Mesendoderm (in vitro differentiated cells): ENCODE results near the gene GPR150.
"Not testable (repeated sequence)": the region's sequence is repeated elsewhere in the genome, so short reads cannot be mapped to it uniquely, and the experiment has no call there.

ENCODE experiments used
- DNase-seq: peaks from one replicate; pipeline ENCODE4 v3.0.0; 2013
- H2AK5ac ChIP-seq: 2 replicates; pipeline ENCODE4 v1.6.1; 2013; ENCODE audit warnings: low read length, inconsistent platforms
- H2BK120ac ChIP-seq: 2 replicates; pipeline ENCODE4 v1.6.1; 2013; ENCODE audit warnings: low read depth, mild to moderate bottlenecking, low read length, moderate library complexity, mixed read lengths
- H2BK15ac ChIP-seq: replicated peaks from 2 replicates; pipeline ENCODE4 v1.6.1; 2013; ENCODE audit warnings: low read depth, mild to moderate bottlenecking, moderate library complexity
- H2BK5ac ChIP-seq: 2 replicates; pipeline ENCODE4 v1.6.1; 2013; ENCODE audit warnings: low read length, inconsistent platforms
- H3K18ac ChIP-seq: 2 replicates; pipeline ENCODE4 v1.6.1; 2013; ENCODE audit warnings: mild to moderate bottlenecking, low read length, mixed read lengths
- H3K23ac ChIP-seq: one replicate; pipeline ENCODE4 v1.6.1; 2013; ENCODE audit warnings: low read length
- H3K27ac ChIP-seq: 2 replicates; pipeline ENCODE4 v1.5.1; 2013; ENCODE audit warnings: low read depth, mild to moderate bottlenecking, inconsistent platforms, low read length, moderate library complexity
- H3K27me3 ChIP-seq: 2 replicates; pipeline ENCODE4 v1.6.1; 2013; ENCODE audit warnings: low read length, control low read depth, mild to moderate bottlenecking, inconsistent platforms; ENCODE audit not compliant: insufficient read depth, poor library complexity
- H3K36me3 ChIP-seq: 2 replicates; pipeline ENCODE4 v1.6.1; 2013; ENCODE audit warnings: low read length, inconsistent platforms; ENCODE audit not compliant: control insufficient read depth, insufficient read depth
- H3K4ac ChIP-seq: one replicate; pipeline ENCODE4 v1.6.1; 2013; ENCODE audit warnings: low read depth, mild to moderate bottlenecking, low read length, moderate library complexity
- H3K4me1 ChIP-seq: 2 replicates; pipeline ENCODE4 v1.6.1; 2013; ENCODE audit warnings: low read depth, low read length, inconsistent platforms; ENCODE audit not compliant: control insufficient read depth
- H3K4me2 ChIP-seq: 2 replicates; pipeline ENCODE4 v1.6.1; 2013; ENCODE audit warnings: low read length
- H3K4me3 ChIP-seq: 2 replicates; pipeline ENCODE4 v1.5.1; 2013; ENCODE audit warnings: mild to moderate bottlenecking, low read length
- H3K56ac ChIP-seq: one replicate; pipeline ENCODE4 v1.6.1; 2013; ENCODE audit warnings: low read length
- H3K79me1 ChIP-seq: 2 replicates; pipeline ENCODE4 v1.6.1; 2013; ENCODE audit warnings: low read length, inconsistent platforms
- H3K79me2 ChIP-seq: 2 replicates; pipeline ENCODE4 v1.6.1; 2013; ENCODE audit warnings: mild to moderate bottlenecking, low read length; ENCODE audit not compliant: control insufficient read depth, insufficient read depth
- H3K9ac ChIP-seq: 2 replicates; pipeline ENCODE4 v1.6.1; 2013; ENCODE audit warnings: low read length, inconsistent platforms
- H4K5ac ChIP-seq: one replicate; pipeline ENCODE4 v1.6.1; 2013; ENCODE audit warnings: low read length
- H4K8ac ChIP-seq: one replicate; pipeline ENCODE4 v1.6.1; 2013; ENCODE audit warnings: low read depth, mild to moderate bottlenecking, control low read depth, low read length, moderate library complexity
- WGBS: extraction: QIAGEN DNeasy Blood & Tissue Kit; methylation state at CpG from one replicate; pipeline ENCODE4 v1.1.7; 2013; ENCODE audit warnings: low lambda C conversion rate, missing lambda C conversion rate; ENCODE audit not compliant: insufficient coverage; ENCODE audit errors: extremely low coverage; 5-methylcytosine and 5-hydroxymethylcytosine counted together

The GPR150 gene

GRCh38 chr5:95638632-95639031 is 18.7 kb downstream of the GPR150 start:
- H2BK5ac ChIP-seq = no peak overlapping the region
- no peak overlapping the region for H2BK120ac ChIP-seq
- H3K56ac ChIP-seq = no peak overlapping the region
- H3K4me1 ChIP-seq = no peaks in the 10 kb centered on the region
- no peak overlapping the region for H3K27ac ChIP-seq
- no peak overlapping the region for H4K5ac ChIP-seq
- no peaks in the 10 kb centered on the region for H3K79me2 ChIP-seq
- no peaks in the 10 kb centered on the region for H3K36me3 ChIP-seq
- no peak overlapping the region for H2AK5ac ChIP-seq
- no peaks in the 10 kb centered on the region for H3K27me3 ChIP-seq
- H4K8ac ChIP-seq = no peak overlapping the region
- H2BK15ac ChIP-seq = no peak overlapping the region
- no peak overlapping the region for H3K4ac ChIP-seq
- no peak overlapping the region for H3K4me3 ChIP-seq
- H3K9ac ChIP-seq = no peak overlapping the region
- no peak overlapping the region for H3K23ac ChIP-seq
- H3K18ac ChIP-seq = no peak overlapping the region
- WGBS = no CpG with 5 or more reads among the region's 3 CpGs
- no peaks in the 10 kb centered on the region for H3K79me1 ChIP-seq
- DNase-seq = no peak
- H3K4me2 ChIP-seq = no peak overlapping the region

- H3K4me2 ChIP-seq = no peak overlapping the region
- no peaks in the 10 kb centered on the region for H3K36me3 ChIP-seq
- H2BK15ac ChIP-seq = no peak overlapping the region
- no peak for DNase-seq
- H3K27me3 ChIP-seq = no peaks in the 10 kb centered on the region
- H3K18ac ChIP-seq = no peak overlapping the region
- H3K79me2 ChIP-seq = no peaks in the 10 kb centered on the region
- H2AK5ac ChIP-seq = no peak overlapping the region
- H3K4me1 ChIP-seq = no peaks in the 10 kb centered on the region
- no peak overlapping the region for H2BK120ac ChIP-seq
- no CpG with 5 or more reads among the region's 5 CpGs for WGBS
- no peak overlapping the region for H3K27ac ChIP-seq
- H3K9ac ChIP-seq = no peak overlapping the region
- no peak overlapping the region for H3K56ac ChIP-seq
- H3K4me3 ChIP-seq = no peak overlapping the region
- no peak overlapping the region for H4K8ac ChIP-seq
- no peaks in the 10 kb centered on the region for H3K79me1 ChIP-seq
- no peak overlapping the region for H4K5ac ChIP-seq
- no peak overlapping the region for H3K23ac ChIP-seq
- no peak overlapping the region for H3K4ac ChIP-seq
- no peak overlapping the region for H2BK5ac ChIP-seq
Measured at GRCh38 chr5:95641741-95642220, 21.9 kb downstream of the GPR150 start.

GRCh38 chr5:95643152-95643551 is 23.3 kb downstream of the GPR150 start:
- Histone ChIP-seq H3K9ac (no peak overlapping the region), H3K18ac (no peak overlapping the region), H3K27ac (no peak overlapping the region), H3K4ac (no peak overlapping the region), H4K8ac (no peak overlapping the region), H3K79me1 (no peaks in the 10 kb centered on the region), H2BK15ac (no peak overlapping the region), H3K4me3 (no peak overlapping the region), H3K56ac (no peak overlapping the region), H3K36me3 (no peaks in the 10 kb centered on the region), H3K4me2 (no peak overlapping the region), H2BK120ac (no peak overlapping the region), H2AK5ac (no peak overlapping the region), H2BK5ac (no peak overlapping the region), H3K23ac (no peak overlapping the region), H3K4me1 (no peaks in the 10 kb centered on the region), H4K5ac (no peak overlapping the region), H3K27me3 (no peaks in the 10 kb centered on the region), H3K79me2 (no peaks in the 10 kb centered on the region)
- no peak for DNase-seq
- no CpG with 5 or more reads among the region's 7 CpGs for WGBS

- Histone ChIP-seq H3K4me1 (no peaks in the 10 kb centered on the region), H3K79me1 (no peaks in the 10 kb centered on the region), H4K5ac (no peak overlapping the region), H3K27ac (no peak overlapping the region), H3K18ac (no peak overlapping the region), H3K36me3 (no peaks in the 10 kb centered on the region), H3K4ac (no peak overlapping the region), H3K4me2 (no peak overlapping the region), H3K4me3 (no peak overlapping the region), H2BK5ac (no peak overlapping the region), H3K27me3 (no peaks in the 10 kb centered on the region), H2BK15ac (no peak overlapping the region), H3K56ac (peak overlapping the region; percentile 36), H3K9ac (no peak overlapping the region), H2AK5ac (no peak overlapping the region), H3K23ac (no peak overlapping the region), H3K79me2 (no peaks in the 10 kb centered on the region), H4K8ac (no peak overlapping the region), H2BK120ac (no peak overlapping the region)
- WGBS = no CpG with 5 or more reads among the region's 4 CpGs
- DNase-seq = peak; percentile 84
Measured at GRCh38 chr5:95644351-95645042, 24.6 kb downstream of the GPR150 start.

GRCh38 chr5:95646226-95646568 is 26.3 kb downstream of the GPR150 start:
- not testable (repeated sequence) for H2BK5ac ChIP-seq, H3K18ac ChIP-seq, H3K4me3 ChIP-seq, H3K4ac ChIP-seq, H3K56ac ChIP-seq, H3K36me3 ChIP-seq, H3K79me1 ChIP-seq, H4K5ac ChIP-seq, H3K27ac ChIP-seq, H3K27me3 ChIP-seq, H3K4me1 ChIP-seq, H3K79me2 ChIP-seq, H3K4me2 ChIP-seq, H3K9ac ChIP-seq, H4K8ac ChIP-seq, H2BK15ac ChIP-seq, H3K23ac ChIP-seq, H2BK120ac ChIP-seq, DNase-seq, H2AK5ac ChIP-seq
- WGBS = no CpG with 5 or more reads among the region's 17 CpGs
